Peyer's patch (tissue), 4 donors: ENCODE measurements around the gene SPOCK3. TPM values are rescaled to one million over a fixed set of nuclear protein-coding genes. Genes with fewer than 3 reads are reported as not detected.

Experiments
- DNase-seq, 3 donors: peaks; one replicate each; pipeline ENCODE4 v3.0.0-alpha.2; 2017 to 2019
- H3K27ac ChIP-seq, 4 donors: fragments of 200-600 bp; sonication (generic); one replicate each; pipeline ENCODE4 v1.5.1; 2016 to 2019
- H3K27me3 ChIP-seq, 2 donors: fragments of 200-600 bp; sonication (generic); one replicate each; pipeline ENCODE4 v1.5.1; 2019
- H3K36me3 ChIP-seq, 3 donors: fragments of 200-600 bp; sonication (generic); one replicate each; pipeline ENCODE4 v1.5.1; 2016 to 2019
- H3K4me1 ChIP-seq, 4 donors: fragments of 200-600 bp; sonication (generic); one replicate each; pipeline ENCODE4 v1.5.1; 2016 to 2019
- H3K4me3 ChIP-seq, 4 donors: fragments of 200-600 bp; sonication (generic); 1 replicate in 3 of 4; 2 replicates in 1 of 4; pipeline ENCODE4 v1.5.1; 2016 to 2019; ENCODE audit warnings: mild to moderate bottlenecking in 1 of 4
- H3K9me3 ChIP-seq, 4 donors: fragments of 200-600 bp; sonication (generic); one replicate each; pipeline ENCODE4 v1.5.1; 2016 to 2019; ENCODE audit warnings: mild to moderate bottlenecking in 1 of 4
- CTCF ChIP-seq, 6 experiments: fragments of 450-650 bp in 4 of 6; fragments of 200-600 bp in 2 of 6; sonication (generic) in 1 of 6; IDR thresholded peaks; one replicate each; pipeline ENCODE4 v1.5.1; 2017 to 2019; ENCODE audit warnings: antibody characterized with exemption in 6 of 6, mild to moderate bottlenecking in 3 of 6, moderate library complexity in 1 of 6
- POLR2A ChIP-seq, 2 donors: fragments of 450-650 bp; IDR thresholded peaks; one replicate each; pipeline ENCODE4 v1.5.1; 2017; ENCODE audit warnings: antibody characterized with exemption in 2 of 2, mild to moderate bottlenecking in 2 of 2, moderate library complexity in 2 of 2
- total RNA-seq, 4 donors: library from RNA; depleted of rRNA; stranded (reverse); fragments of >200 nt; gene quantifications; one replicate each; pipeline ENCODE4 v1.1.0, GENCODE V29; 2016

SPOCK3 gene
- total RNA-seq, 4 donors from 2014 or later: 1.7 TPM; not detected in 3

GRCh38 chr4:166823848-166824247 lies 410.4 kb downstream of the SPOCK3 start:
- no peak overlapping the region for H3K4me3 ChIP-seq
- H3K4me1 ChIP-seq: no peaks in the 10 kb centered on the region
- no peaks in the 10 kb centered on the region for H3K27me3 ChIP-seq
- no peaks in the 10 kb centered on the region for H3K9me3 ChIP-seq
- no peak overlapping the region for H3K27ac ChIP-seq
- no peak for DNase-seq
- TF ChIP-seq POLR2A (IDR thresholded peaks at IDR 0.05) (no peak), CTCF (IDR thresholded peaks at IDR 0.05) (no peak)
- no peaks in the 10 kb centered on the region for H3K36me3 ChIP-seq

GRCh38 chr4:166823126-166823525 lies 411.2 kb downstream of the SPOCK3 start:
- H3K27ac ChIP-seq: no peak overlapping the region

GRCh38 chr4:166822386-166822785 lies 411.9 kb downstream of the SPOCK3 start:
- TF ChIP-seq CTCF (IDR thresholded peaks at IDR 0.05) (no peak), POLR2A (IDR thresholded peaks at IDR 0.05) (no peak)
- H3K36me3 ChIP-seq: no peaks in the 10 kb centered on the region
- no peak overlapping the region for H3K4me3 ChIP-seq
- no peak overlapping the region for H3K27ac ChIP-seq
- no peak for DNase-seq
- H3K9me3 ChIP-seq: no peaks in the 10 kb centered on the region
- H3K4me1 ChIP-seq: no peaks in the 10 kb centered on the region
- no peaks in the 10 kb centered on the region for H3K27me3 ChIP-seq

More at GRCh38 chr4:166823126-166823525, 411.2 kb downstream of the SPOCK3 start:
- no peak for DNase-seq
- Histone ChIP-seq H3K36me3 (no peaks in the 10 kb centered on the region), H3K4me1 (no peaks in the 10 kb centered on the region), H3K4me3 (no peak overlapping the region), H3K9me3 (no peaks in the 10 kb centered on the region), H3K27me3 (no peaks in the 10 kb centered on the region)
- no peak for TF ChIP-seq POLR2A (IDR thresholded peaks at IDR 0.05)
- no peak for TF ChIP-seq CTCF (IDR thresholded peaks at IDR 0.05)

- no peaks in the 10 kb centered on the region for H3K9me3 ChIP-seq
- H3K27ac ChIP-seq: no peak overlapping the region
- H3K4me3 ChIP-seq: no peak overlapping the region
- H3K4me1 ChIP-seq: no peaks in the 10 kb centered on the region
- DNase-seq: peak in 1 of 3 donors; percentile 49
- TF ChIP-seq POLR2A (IDR thresholded peaks at IDR 0.05) (no peak), CTCF (IDR thresholded peaks at IDR 0.05) (no peak)
- H3K27me3 ChIP-seq: no peaks in the 10 kb centered on the region
- no peaks in the 10 kb centered on the region for H3K36me3 ChIP-seq
Observed at GRCh38 chr4:166816890-166817289, 417.4 kb downstream of the SPOCK3 start.

- Histone ChIP-seq H3K36me3 (no peaks in the 10 kb centered on the region), H3K27ac (no peak overlapping the region), H3K27me3 (no peaks in the 10 kb centered on the region), H3K4me1 (no peaks in the 10 kb centered on the region), H3K4me3 (no peak overlapping the region), H3K9me3 (no peaks in the 10 kb centered on the region)
- DNase-seq: no peak
- no peak for TF ChIP-seq POLR2A (IDR thresholded peaks at IDR 0.05)
- TF ChIP-seq CTCF (IDR thresholded peaks at IDR 0.05): no peak
Observed at GRCh38 chr4:166808380-166808779, 425.9 kb downstream of the SPOCK3 start.

- H3K27ac ChIP-seq: no peak overlapping the region
- H3K27me3 ChIP-seq: no peaks in the 10 kb centered on the region
- no peak overlapping the region for H3K4me3 ChIP-seq
- DNase-seq: no peak
- H3K36me3 ChIP-seq: no peaks in the 10 kb centered on the region
- no peaks in the 10 kb centered on the region for H3K4me1 ChIP-seq
- H3K9me3 ChIP-seq: no peaks in the 10 kb centered on the region
- TF ChIP-seq POLR2A (IDR thresholded peaks at IDR 0.05): no peak
- TF ChIP-seq CTCF (IDR thresholded peaks at IDR 0.05): no peak
Observed at GRCh38 chr4:166802346-166802745, 431.9 kb downstream of the SPOCK3 start.
